ENCODE measurements around the gene OSBPL5.
A peak's percentile ranks its signal among the peaks of the same experiment; 100 is the strongest.
"Not testable (repeated sequence)": the region's sequence is repeated elsewhere in the genome, so short reads cannot be mapped to it uniquely, and the experiment has no call there.

Gene OSBPL5

GRCh38 chr11:3120071-3120792 lies 44.9 kb downstream of the OSBPL5 start:
- peak overlapping the region; percentile 98 for H3K27ac ChIP-seq
- POLR2A ChIA-PET (ENCODE audit: low non-redundant PET): interaction anchor here (0.6 kb wide), 1 partner anchor 9 kb away, joined by 3 read pairs; no protein-coding TSS in a partner anchor
- TF ChIP-seq CTCF (conservative IDR thresholded peaks at IDR 0.05; ENCODE audit: low read depth): no peak
- CTCF ChIA-PET: interaction anchor here (0.6 kb wide), 1 partner anchor 20 kb away, joined by 6 read pairs; no protein-coding TSS in a partner anchor
- no peak for DNase-seq (ENCODE audit: low spot score)

GRCh38 chr11:3119141-3119821 lies 45.8 kb downstream of the OSBPL5 start:
- no peak for DNase-seq (ENCODE audit: low spot score)
- peak overlapping the region; percentile 98; the same call in 1 of the 2 replicates for H3K27ac ChIP-seq
- no peak for TF ChIP-seq CTCF (conservative IDR thresholded peaks at IDR 0.05; ENCODE audit: low read depth)
- ChIA-PET POLR2A (ENCODE audit: low non-redundant PET) (no interaction called here), CTCF (interaction anchor here (0.6 kb wide), 2 partner anchors 21 to 98 kb away, joined by 3 to 6 read pairs; no protein-coding TSS in a partner anchor)

GRCh38 chr11:3115321-3115720 lies 49.8 kb downstream of the OSBPL5 start:
- CTCF ChIA-PET: no interaction called here
- H3K27ac ChIP-seq: no peak overlapping the region
- no peak for DNase-seq (ENCODE audit: low spot score)
- POLR2A ChIA-PET (ENCODE audit: low non-redundant PET): no interaction called here
- TF ChIP-seq CTCF (conservative IDR thresholded peaks at IDR 0.05; ENCODE audit: low read depth): no peak

DNA sequence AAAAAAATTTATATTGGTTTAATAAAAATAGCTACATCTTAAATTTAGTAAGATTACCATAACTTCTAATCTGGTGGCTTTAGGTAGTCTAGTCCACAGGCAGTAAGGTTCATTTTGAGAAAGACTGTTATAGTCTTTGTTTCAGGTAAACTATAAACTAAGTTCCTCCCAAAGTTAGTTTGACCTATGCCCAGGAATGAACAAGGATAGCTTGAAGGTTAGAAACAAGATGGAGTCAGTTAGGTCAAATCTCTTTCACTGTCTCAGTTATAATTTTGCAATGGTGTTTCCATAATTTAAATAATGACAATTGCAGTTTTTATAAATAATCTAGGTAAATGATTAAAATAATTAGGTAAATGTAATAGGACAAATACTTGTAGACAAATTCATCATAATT lies 51.4 kb downstream of the OSBPL5 start:
- POLR2A ChIA-PET (ENCODE audit: low non-redundant PET); H3K27ac ChIP-seq; DNase-seq (ENCODE audit: low spot score): not testable (repeated sequence)
- CTCF ChIA-PET: interaction anchor here (0.6 kb wide), 2 partner anchors 8 to 13 kb away, joined by 5 to 6 read pairs; no protein-coding TSS in a partner anchor

GRCh38 chr11:3111919-3112690 lies 53.0 kb downstream of the OSBPL5 start:
- POLR2A ChIA-PET (ENCODE audit: low non-redundant PET): no interaction called here
- TF ChIP-seq CTCF (conservative IDR thresholded peaks at IDR 0.05; ENCODE audit: low read depth): no peak
- no peak for DNase-seq (ENCODE audit: low spot score)
- no peak overlapping the region for H3K27ac ChIP-seq
- CTCF ChIA-PET: interaction anchor here (0.8 to 1.2 kb wide), 2 partner anchors 12 to 218 kb away, joined by 6 to 9 read pairs; no protein-coding TSS in a partner anchor

DNA sequence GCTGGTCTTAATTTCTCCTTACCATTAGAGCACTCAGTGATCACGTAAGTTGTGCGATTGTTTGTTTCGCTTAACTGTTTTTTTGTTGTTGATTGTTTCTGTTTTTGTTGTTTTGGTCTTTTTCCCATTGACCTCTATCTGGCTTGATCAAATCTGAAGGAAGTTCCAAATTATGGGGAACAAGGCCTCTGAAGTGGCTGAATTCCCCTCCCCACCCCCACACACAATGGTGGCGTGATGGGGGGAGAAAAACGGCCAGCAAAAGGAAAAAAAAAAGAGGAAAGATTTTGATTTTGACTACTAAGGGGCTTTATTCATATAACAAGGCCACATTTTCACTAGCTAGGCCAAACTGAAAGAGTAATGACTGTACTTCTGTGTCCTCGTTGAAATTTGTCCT lies 53.6 kb downstream of the OSBPL5 start:
- POLR2A ChIA-PET (ENCODE audit: low non-redundant PET): interaction anchor here (0.7 kb wide), 1 partner anchor 9 kb away, joined by 3 read pairs; no protein-coding TSS in a partner anchor
- H3K27ac ChIP-seq: no peak overlapping the region
- TF ChIP-seq CTCF (conservative IDR thresholded peaks at IDR 0.05; ENCODE audit: low read depth): no peak
- CTCF ChIA-PET: interaction anchor here (0.5 kb wide), 1 partner anchor 12 kb away, joined by 5 read pairs; no protein-coding TSS in a partner anchor
- DNase-seq (ENCODE audit: low spot score): no peak

Data from RWPE1 (cell line).